ENCODE data around the gene DNAJC4. TPM values are rescaled to one million over a fixed set of nuclear protein-coding genes. Genes with fewer than 3 reads are reported as not detected.

The DNAJC4 gene
- total and polyA plus RNA-seq, 2 experiments from 2014 or later: 79.9 to 132 TPM

DNA sequence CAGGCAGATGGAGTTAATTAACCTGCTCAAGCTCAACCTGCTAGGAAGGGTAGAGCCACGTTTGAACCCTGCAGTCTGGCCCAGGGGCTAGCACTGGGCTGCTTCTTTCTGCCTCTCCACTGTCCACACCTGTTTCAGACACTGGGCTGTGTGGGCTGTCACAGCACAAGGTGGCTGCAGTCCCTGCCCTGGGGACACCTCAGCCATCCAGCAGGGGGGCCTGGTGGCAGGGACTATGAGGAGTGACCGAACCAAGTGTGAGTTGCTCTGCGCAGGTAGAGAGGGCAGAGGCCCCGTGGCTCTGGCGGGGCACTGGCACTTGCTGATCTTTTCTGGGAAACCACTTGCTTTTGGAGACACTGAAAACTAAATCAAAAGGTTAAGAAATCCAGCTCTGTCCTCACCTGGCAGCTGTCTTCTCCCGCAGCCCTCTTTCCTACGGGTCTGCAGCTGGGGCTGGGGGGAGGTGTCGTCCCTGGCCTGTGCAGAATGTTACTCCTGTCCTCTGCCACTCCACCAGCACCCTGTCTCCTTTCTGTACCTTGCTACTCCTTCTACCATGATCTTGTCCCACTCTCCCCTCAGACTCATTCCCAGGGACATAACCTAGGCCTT, 48.3 kb downstream of the DNAJC4 start:
- Histone ChIP-seq H3K36me3 (peaks cover 5% of the 10 kb centered on the region), H3K4me1 (ENCODE audit: low read depth) (no peaks in the 10 kb centered on the region), H3K27me3 (no peaks in the 10 kb centered on the region), H3K4me3 (no peak overlapping the region), H3K9me3 (ENCODE audit: low read depth) (no peaks in the 10 kb centered on the region), H3K27ac (no peak overlapping the region)
- DNase-seq (ENCODE audit: low read depth in 1 of 2, low spot score in 1 of 2): no peak
- no peak for TF ChIP-seq CTCF (IDR thresholded peaks at IDR 0.05; ENCODE audit: low read depth, low read length)

DNA sequence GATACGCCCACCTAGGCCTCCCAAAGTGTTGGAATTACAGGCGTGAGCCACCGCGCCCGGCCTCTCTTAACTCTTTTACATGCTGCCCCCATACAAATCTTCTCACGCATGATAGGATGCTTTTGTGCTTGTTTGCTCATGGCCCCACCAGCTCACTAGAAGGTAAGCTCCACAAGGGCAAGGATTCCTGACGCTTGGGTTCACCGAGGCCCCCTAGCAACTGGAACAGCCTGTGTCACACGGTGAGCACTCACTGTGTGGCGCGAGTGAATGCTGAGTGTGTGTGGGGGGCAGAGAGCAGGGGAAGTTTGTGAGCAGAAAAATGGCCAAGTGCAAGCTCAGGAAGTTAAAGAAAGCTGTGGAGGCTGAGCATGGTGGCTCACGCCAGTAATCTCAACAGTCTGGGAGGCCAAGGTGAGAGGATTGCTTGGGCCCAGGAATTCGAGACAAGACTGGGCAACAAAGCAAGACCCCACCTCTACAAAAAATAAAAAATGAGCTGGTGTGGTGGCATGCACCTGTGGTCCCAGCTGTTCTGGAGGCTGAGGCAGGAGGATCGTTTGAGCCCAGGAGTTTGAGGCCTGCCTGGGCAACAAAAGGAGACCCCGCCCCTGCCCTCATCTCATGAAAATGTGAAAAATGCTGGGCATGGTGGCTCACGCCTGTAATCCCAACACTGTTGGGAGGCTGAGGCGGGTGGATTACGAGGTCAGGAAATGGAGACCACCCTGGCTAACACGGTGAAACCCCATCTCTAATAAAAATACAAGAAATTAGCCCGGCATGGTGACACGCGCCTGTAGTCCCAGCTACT, 51.8 kb downstream of the DNAJC4 start:
- H3K4me3 ChIP-seq: no peak overlapping the region
- no peaks in the 10 kb centered on the region for H3K9me3 ChIP-seq (ENCODE audit: low read depth)
- DNase-seq (ENCODE audit: low read depth in 1 of 2, low spot score in 1 of 2): no peak
- H3K36me3 ChIP-seq: peaks cover 5% of the 10 kb centered on the region
- H3K27me3 ChIP-seq: no peaks in the 10 kb centered on the region
- H3K4me1 ChIP-seq (ENCODE audit: low read depth): no peaks in the 10 kb centered on the region
- TF ChIP-seq CTCF (IDR thresholded peaks at IDR 0.05; ENCODE audit: low read depth, low read length): no peak
- no peak overlapping the region for H3K27ac ChIP-seq

GRCh38 chr11:64283092-64283491, 52.7 kb downstream of the DNAJC4 start:
- no peaks in the 10 kb centered on the region for H3K27me3 ChIP-seq
- no peak for TF ChIP-seq CTCF (IDR thresholded peaks at IDR 0.05; ENCODE audit: low read depth, low read length)
- no peak for DNase-seq (ENCODE audit: low read depth in 1 of 2, low spot score in 1 of 2)
- no peak overlapping the region for H3K4me3 ChIP-seq
- H3K36me3 ChIP-seq: peaks cover 5% of the 10 kb centered on the region
- H3K9me3 ChIP-seq (ENCODE audit: low read depth): no peaks in the 10 kb centered on the region
- no peak overlapping the region for H3K27ac ChIP-seq
- H3K4me1 ChIP-seq (ENCODE audit: low read depth): no peaks in the 10 kb centered on the region

Other genes starting within 250 kb of the DNAJC4 start
- gene OTUB1, start 244.1 kb upstream of the DNAJC4 start, total RNA-seq: 119 and 183 TPM in 2 replicates
- gene OTUB1, start 244.1 kb upstream of the DNAJC4 start, polyA plus RNA-seq: 226 and 269 TPM in 2 replicates
- 0.53 and 0.69 TPM in 2 replicates for gene FLRT1, start 194.6 kb upstream of the DNAJC4 start, total RNA-seq
- gene FLRT1, start 194.6 kb upstream of the DNAJC4 start, polyA plus RNA-seq: 0.92 and 2.9 TPM in 2 replicates
- 116 and 156 TPM in 2 replicates for gene MACROD1, start 64.4 kb upstream of the DNAJC4 start, total RNA-seq
- gene MACROD1, start 64.4 kb upstream of the DNAJC4 start, polyA plus RNA-seq: 134 and 198 TPM in 2 replicates
- gene STIP1, start 44.4 kb upstream of the DNAJC4 start, total RNA-seq: 231 and 244 TPM in 2 replicates
- gene STIP1, start 44.4 kb upstream of the DNAJC4 start, polyA plus RNA-seq: 229 and 240 TPM in 2 replicates
- gene FERMT3, start 23.8 kb upstream of the DNAJC4 start, total RNA-seq: 0.11 and 1.8 TPM in 2 replicates
- 1.1 and 2.1 TPM in 2 replicates for gene FERMT3, start 23.8 kb upstream of the DNAJC4 start, polyA plus RNA-seq
- gene TRPT1, start 4.4 kb upstream of the DNAJC4 start, total RNA-seq: 117 and 131 TPM in 2 replicates
- gene TRPT1, start 4.4 kb upstream of the DNAJC4 start, polyA plus RNA-seq: 137 and 161 TPM in 2 replicates
- gene NUDT22, start 4.3 kb upstream of the DNAJC4 start, total RNA-seq: 76.0 and 98.8 TPM in 2 replicates
- 88.3 and 90.6 TPM in 2 replicates for gene NUDT22, start 4.3 kb upstream of the DNAJC4 start, polyA plus RNA-seq
- gene VEGFB, start 4.0 kb downstream of the DNAJC4 start, total RNA-seq: 162 and 206 TPM in 2 replicates
- 178 and 199 TPM in 2 replicates for gene VEGFB, start 4.0 kb downstream of the DNAJC4 start, polyA plus RNA-seq
- 102 and 177 TPM in 2 replicates for gene FKBP2, start 10.5 kb downstream of the DNAJC4 start, total RNA-seq
- 191 and 321 TPM in 2 replicates for gene FKBP2, start 10.5 kb downstream of the DNAJC4 start, polyA plus RNA-seq
- gene PPP1R14B, start 16.4 kb downstream of the DNAJC4 start, total RNA-seq: 220 and 240 TPM in 2 replicates
- 238 and 288 TPM in 2 replicates for gene PPP1R14B, start 16.4 kb downstream of the DNAJC4 start, polyA plus RNA-seq
- 20.3 and 24.7 TPM in 2 replicates for gene PLCB3, start 21.0 kb downstream of the DNAJC4 start, total RNA-seq
- gene PLCB3, start 21.0 kb downstream of the DNAJC4 start, polyA plus RNA-seq: 10.6 and 11.0 TPM in 2 replicates
- gene BAD, start 54.1 kb downstream of the DNAJC4 start, total RNA-seq: 155 and 200 TPM in 2 replicates
- 168 and 195 TPM in 2 replicates for gene BAD, start 54.1 kb downstream of the DNAJC4 start, polyA plus RNA-seq
- gene GPR137, start 55.3 kb downstream of the DNAJC4 start, total RNA-seq: 37.7 and 41.4 TPM in 2 replicates
- gene GPR137, start 55.3 kb downstream of the DNAJC4 start, polyA plus RNA-seq: 67.8 and 82.6 TPM in 2 replicates
- gene KCNK4, start 60.8 kb downstream of the DNAJC4 start, total RNA-seq: not detected in 2 replicates
- not detected in 2 replicates for gene KCNK4, start 60.8 kb downstream of the DNAJC4 start, polyA plus RNA-seq
- not detected in 2 replicates for gene CATSPERZ, start 69.8 kb downstream of the DNAJC4 start, total RNA-seq
- 0.54 and 0.56 TPM in 2 replicates for gene CATSPERZ, start 69.8 kb downstream of the DNAJC4 start, polyA plus RNA-seq
- 77.0 and 94.0 TPM in 2 replicates for gene ESRRA, start 75.0 kb downstream of the DNAJC4 start, total RNA-seq
- 48.8 and 49.3 TPM in 2 replicates for gene ESRRA, start 75.0 kb downstream of the DNAJC4 start, polyA plus RNA-seq
- 298 and 438 TPM in 2 replicates for gene TRMT112, start 87.0 kb downstream of the DNAJC4 start, total RNA-seq
- gene TRMT112, start 87.0 kb downstream of the DNAJC4 start, polyA plus RNA-seq: 331 and 375 TPM in 2 replicates
- 500 and 570 TPM in 2 replicates for gene PRDX5, start 87.6 kb downstream of the DNAJC4 start, total RNA-seq
- gene PRDX5, start 87.6 kb downstream of the DNAJC4 start, polyA plus RNA-seq: 646 and 784 TPM in 2 replicates
- 5.9 and 8.4 TPM in 2 replicates for gene CCDC88B, start 109.7 kb downstream of the DNAJC4 start, total RNA-seq
- 8.6 and 9.5 TPM in 2 replicates for gene CCDC88B, start 109.7 kb downstream of the DNAJC4 start, polyA plus RNA-seq
- 28.2 and 30.4 TPM in 2 replicates for gene RPS6KA4, start 128.6 kb downstream of the DNAJC4 start, total RNA-seq
- gene RPS6KA4, start 128.6 kb downstream of the DNAJC4 start, polyA plus RNA-seq: 19.7 and 22.3 TPM in 2 replicates